ENCODE measurements around the gene RUFY3.
"Not testable (repeated sequence)": the region's sequence is repeated elsewhere in the genome, so short reads cannot be mapped to it uniquely, and the experiment has no call there.

GRCh38 chr4:70732878-70733277 lies 11.1 kb downstream of the RUFY3 start:
- TF ChIP-seq, protein P1, sequence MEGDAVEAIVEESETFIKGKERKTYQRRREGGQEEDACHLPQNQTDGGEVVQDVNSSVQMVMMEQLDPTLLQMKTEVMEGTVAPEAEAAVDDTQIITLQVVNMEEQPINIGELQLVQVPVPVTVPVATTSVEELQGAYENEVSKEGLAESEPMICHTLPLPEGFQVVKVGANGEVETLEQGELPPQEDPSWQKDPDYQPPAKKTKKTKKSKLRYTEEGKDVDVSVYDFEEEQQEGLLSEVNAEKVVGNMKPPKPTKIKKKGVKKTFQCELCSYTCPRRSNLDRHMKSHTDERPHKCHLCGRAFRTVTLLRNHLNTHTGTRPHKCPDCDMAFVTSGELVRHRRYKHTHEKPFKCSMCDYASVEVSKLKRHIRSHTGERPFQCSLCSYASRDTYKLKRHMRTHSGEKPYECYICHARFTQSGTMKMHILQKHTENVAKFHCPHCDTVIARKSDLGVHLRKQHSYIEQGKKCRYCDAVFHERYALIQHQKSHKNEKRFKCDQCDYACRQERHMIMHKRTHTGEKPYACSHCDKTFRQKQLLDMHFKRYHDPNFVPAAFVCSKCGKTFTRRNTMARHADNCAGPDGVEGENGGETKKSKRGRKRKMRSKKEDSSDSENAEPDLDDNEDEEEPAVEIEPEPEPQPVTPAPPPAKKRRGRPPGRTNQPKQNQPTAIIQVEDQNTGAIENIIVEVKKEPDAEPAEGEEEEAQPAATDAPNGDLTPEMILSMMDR (IDR thresholded peaks at IDR 0.05; ENCODE audit: low read depth, low read length, missing input control), result not testable (repeated sequence)
- not testable (repeated sequence) for TF ChIP-seq YY1 (IDR thresholded peaks at IDR 0.05); TAF1 (conservative IDR thresholded peaks at IDR 0.05); FOXA1 (IDR thresholded peaks at IDR 0.05); SP1 (IDR thresholded peaks at IDR 0.05); JUND (IDR thresholded peaks at IDR 0.05); GABPA (IDR thresholded peaks at IDR 0.05 in 1 of 2, conservative IDR thresholded peaks at IDR 0.05 in 1 of 2); HNF4G (IDR thresholded peaks at IDR 0.05); MAX (IDR thresholded peaks at IDR 0.05)
- TF ChIP-seq, protein P2, sequence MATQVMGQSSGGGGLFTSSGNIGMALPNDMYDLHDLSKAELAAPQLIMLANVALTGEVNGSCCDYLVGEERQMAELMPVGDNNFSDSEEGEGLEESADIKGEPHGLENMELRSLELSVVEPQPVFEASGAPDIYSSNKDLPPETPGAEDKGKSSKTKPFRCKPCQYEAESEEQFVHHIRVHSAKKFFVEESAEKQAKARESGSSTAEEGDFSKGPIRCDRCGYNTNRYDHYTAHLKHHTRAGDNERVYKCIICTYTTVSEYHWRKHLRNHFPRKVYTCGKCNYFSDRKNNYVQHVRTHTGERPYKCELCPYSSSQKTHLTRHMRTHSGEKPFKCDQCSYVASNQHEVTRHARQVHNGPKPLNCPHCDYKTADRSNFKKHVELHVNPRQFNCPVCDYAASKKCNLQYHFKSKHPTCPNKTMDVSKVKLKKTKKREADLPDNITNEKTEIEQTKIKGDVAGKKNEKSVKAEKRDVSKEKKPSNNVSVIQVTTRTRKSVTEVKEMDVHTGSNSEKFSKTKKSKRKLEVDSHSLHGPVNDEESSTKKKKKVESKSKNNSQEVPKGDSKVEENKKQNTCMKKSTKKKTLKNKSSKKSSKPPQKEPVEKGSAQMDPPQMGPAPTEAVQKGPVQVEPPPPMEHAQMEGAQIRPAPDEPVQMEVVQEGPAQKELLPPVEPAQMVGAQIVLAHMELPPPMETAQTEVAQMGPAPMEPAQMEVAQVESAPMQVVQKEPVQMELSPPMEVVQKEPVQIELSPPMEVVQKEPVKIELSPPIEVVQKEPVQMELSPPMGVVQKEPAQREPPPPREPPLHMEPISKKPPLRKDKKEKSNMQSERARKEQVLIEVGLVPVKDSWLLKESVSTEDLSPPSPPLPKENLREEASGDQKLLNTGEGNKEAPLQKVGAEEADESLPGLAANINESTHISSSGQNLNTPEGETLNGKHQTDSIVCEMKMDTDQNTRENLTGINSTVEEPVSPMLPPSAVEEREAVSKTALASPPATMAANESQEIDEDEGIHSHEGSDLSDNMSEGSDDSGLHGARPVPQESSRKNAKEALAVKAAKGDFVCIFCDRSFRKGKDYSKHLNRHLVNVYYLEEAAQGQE (IDR thresholded peaks at IDR 0.05), result not testable (repeated sequence)
- TF ChIP-seq, protein P3, sequence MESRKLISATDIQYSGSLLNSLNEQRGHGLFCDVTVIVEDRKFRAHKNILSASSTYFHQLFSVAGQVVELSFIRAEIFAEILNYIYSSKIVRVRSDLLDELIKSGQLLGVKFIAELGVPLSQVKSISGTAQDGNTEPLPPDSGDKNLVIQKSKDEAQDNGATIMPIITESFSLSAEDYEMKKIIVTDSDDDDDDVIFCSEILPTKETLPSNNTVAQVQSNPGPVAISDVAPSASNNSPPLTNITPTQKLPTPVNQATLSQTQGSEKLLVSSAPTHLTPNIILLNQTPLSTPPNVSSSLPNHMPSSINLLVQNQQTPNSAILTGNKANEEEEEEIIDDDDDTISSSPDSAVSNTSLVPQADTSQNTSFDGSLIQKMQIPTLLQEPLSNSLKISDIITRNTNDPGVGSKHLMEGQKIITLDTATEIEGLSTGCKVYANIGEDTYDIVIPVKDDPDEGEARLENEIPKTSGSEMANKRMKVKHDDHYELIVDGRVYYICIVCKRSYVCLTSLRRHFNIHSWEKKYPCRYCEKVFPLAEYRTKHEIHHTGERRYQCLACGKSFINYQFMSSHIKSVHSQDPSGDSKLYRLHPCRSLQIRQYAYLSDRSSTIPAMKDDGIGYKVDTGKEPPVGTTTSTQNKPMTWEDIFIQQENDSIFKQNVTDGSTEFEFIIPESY (IDR thresholded peaks at IDR 0.05), result not testable (repeated sequence)
